Uterus (tissue), 4 donors: ENCODE data around the gene HSPBP1. TPM values are rescaled to one million over a fixed set of nuclear protein-coding genes. Genes with fewer than 3 reads are reported as not detected.

Source experiments
- DNase-seq, 2 donors: peaks; one replicate each; pipeline ENCODE4 v3.0.0-alpha.2; 2019 to 2020
- H3K27ac ChIP-seq, 2 donors: fragments of 200-600 bp; sonication (generic); 1 replicate in 1 of 2; 2 replicates in 1 of 2; pipeline ENCODE4 v1.5.1; 2016 to 2018
- H3K27me3 ChIP-seq, 2 donors: fragments of 200-600 bp; sonication (generic); one replicate each; pipeline ENCODE4 v1.5.1; 2018 to 2019; ENCODE audit warnings: control low read depth in 1 of 2
- H3K36me3 ChIP-seq, 2 donors: fragments of 200-600 bp; sonication (generic); one replicate each; pipeline ENCODE4 v1.5.1; 2019; ENCODE audit warnings: control low read depth in 1 of 2
- H3K4me1 ChIP-seq, 2 donors: fragments of 200-600 bp; sonication (generic); one replicate each; pipeline ENCODE4 v1.5.1; 2018 to 2019; ENCODE audit warnings: control low read depth in 1 of 2
- H3K4me3 ChIP-seq, 2 donors: fragments of 200-600 bp; sonication (generic); 1 replicate in 1 of 2; 2 replicates in 1 of 2; pipeline ENCODE4 v1.5.1; 2018 to 2019; ENCODE audit warnings: mild to moderate bottlenecking in 1 of 2
- H3K9me3 ChIP-seq, 2 donors: fragments of 200-600 bp; sonication (generic); one replicate each; pipeline ENCODE4 v1.5.1; 2019; ENCODE audit warnings: control low read depth in 1 of 2
- CTCF ChIP-seq, 4 experiments: fragments of 200-600 bp in 2 of 4; fragments of 450-650 bp in 2 of 4; sonication (generic) in 2 of 4; IDR thresholded peaks; one replicate each; pipeline ENCODE4 v1.5.1; 2016 to 2019; ENCODE audit warnings: antibody characterized with exemption in 4 of 4, mild to moderate bottlenecking in 2 of 4, moderate library complexity in 1 of 4
- POLR2A ChIP-seq, 2 donors: fragments of 450-650 bp; IDR thresholded peaks; one replicate each; pipeline ENCODE4 v1.6.1; 2016; ENCODE audit warnings: antibody characterized with exemption in 2 of 2, mild to moderate bottlenecking in 1 of 2, moderate library complexity in 1 of 2
- intact Hi-C: fragments of 100-400 bp; cut with DNase I; formaldehyde crosslinking; loops from one replicate; pipeline ENCODE4 v1.15.1; 2023; ENCODE audit warnings: low total_unique reads
- microRNA-seq: library from miRNA; unstranded; fragments of <30 nt; microRNA quantifications from one replicate; pipeline ENCODE4, GENCODE V29; 2016; ENCODE audit warnings: borderline microRNAs expressed, borderline replicate concordance
- small RNA-seq: library from RNA; depleted of rRNA; stranded (forward); fragments of <200 nt; gene quantifications from one replicate; pipeline ENCODE3, GENCODE V24; 2016
- total RNA-seq, 4 donors: library from RNA; depleted of rRNA in 3 of 4; stranded (reverse); fragments of >200 nt in 3 of 4; gene quantifications; one replicate each; pipeline versions ENCODE4 v1.1.0 to v1.2.4, GENCODE V29; 2014 to 2023
- donor health status: DM: yes; HTN: yes; CAD: no.

Gene HSPBP1
- total RNA-seq, 4 donors from 2014 or later = 1.3 to 37.4 (median 25.6) TPM

DNA sequence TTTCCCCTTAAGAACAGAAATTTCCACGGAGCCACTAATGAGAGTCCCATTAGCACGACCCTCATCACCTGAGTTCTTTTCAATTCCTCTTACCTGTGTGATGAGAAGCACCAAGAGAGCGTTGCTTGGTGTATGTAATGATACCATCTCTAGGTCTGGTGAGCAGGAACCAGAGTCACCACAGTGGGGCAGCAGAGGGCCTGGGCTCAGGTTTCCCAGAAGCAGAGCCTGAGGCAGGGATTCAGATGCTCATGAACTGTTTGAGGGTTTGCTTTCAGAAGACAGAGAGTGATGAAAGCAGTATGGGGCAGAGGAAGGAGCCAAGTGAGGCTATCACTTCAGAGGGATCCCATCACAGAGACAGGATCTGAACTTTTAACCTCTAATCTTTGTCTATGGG is 67.5 kb downstream of the HSPBP1 start:
- TF ChIP-seq CTCF (IDR thresholded peaks at IDR 0.05) (no peak), POLR2A (IDR thresholded peaks at IDR 0.05) (no peak)
- Histone ChIP-seq H3K4me1 (no peaks in the 10 kb centered on the region), H3K4me3 (no peak overlapping the region), H3K27ac (no peak overlapping the region), H3K27me3 (no peaks in the 10 kb centered on the region), H3K36me3 (no peaks in the 10 kb centered on the region), H3K9me3 (peaks cover 0 to 6% of the 10 kb centered on the region in 2 donors)
- intact Hi-C loops = no loop called here
- no peak for DNase-seq

Small RNAs within 50 kb of the gene (microRNA-seq; reads per million reads assigned to microRNA genes)
- not detected for gene MIR6802
- 6.4 reads per million, percentile 11 among the genes with 10 or more reads in this experiment for gene MIR6803
- not detected for gene MIR6804

Small RNAs within 50 kb of the gene (small RNA-seq; reads per million reads assigned to genes)
- not detected for gene MIR6802
- not detected for gene MIR6803
- not detected for gene MIR6804

Other genes with a start within 250 kb of the HSPBP1 start
- gene GP6, start 241.8 kb downstream of the HSPBP1 start, total RNA-seq = under 1 TPM in 2 of 4 donors, not detected in 2; 0.28 to 0.85 TPM
- gene RDH13, start 217.0 kb downstream of the HSPBP1 start, total RNA-seq = 10 to 100 TPM in 3 of 4 donors, 1 to 10 TPM in 1; 2.6 to 48.7 (median 17.1) TPM
- gene EPS8L1, start 204.2 kb downstream of the HSPBP1 start, total RNA-seq = 10 to 100 TPM in 1 of 4 donors, 1 to 10 TPM in 2, not detected in 1; 4.2 to 22.4 (median 5.6) TPM
- gene PPP1R12C, start 162.5 kb downstream of the HSPBP1 start, total RNA-seq = 100 to 1,000 TPM in 2 of 4 donors, 10 to 100 TPM in 2; 43.5 to 288 (median 116) TPM
- gene TNNT1, start 130.9 kb downstream of the HSPBP1 start, total RNA-seq = 1 to 10 TPM in 2 of 4 donors, not detected in 2; 2.5 to 9.3 TPM
- gene TNNI3, start 122.4 kb downstream of the HSPBP1 start, total RNA-seq = 1 to 10 TPM in 1 of 4 donors, under 1 TPM in 1, not detected in 2; 0.55 to 3.3 TPM
- gene DNAAF3, start 113.5 kb downstream of the HSPBP1 start, total RNA-seq = 1 to 10 TPM in 3 of 4 donors, not detected in 1; 3.1 to 4.4 (median 3.9) TPM
- gene SYT5, start 99.8 kb downstream of the HSPBP1 start, total RNA-seq = under 1 TPM in 1 of 4 donors, not detected in 3; 0.35 TPM
- 1 to 10 TPM in 2 of 4 donors, under 1 TPM in 1, not detected in 1; 0.29 to 3.8 (median 3.2) TPM for gene PTPRH, start 70.6 kb downstream of the HSPBP1 start, total RNA-seq
- 1 to 10 TPM in 3 of 4 donors, not detected in 1; 1.8 to 7.9 (median 2.4) TPM for gene TMEM86B, start 51.3 kb downstream of the HSPBP1 start, total RNA-seq
- 10 to 100 TPM in 2 of 4 donors, 1 to 10 TPM in 2; 5.6 to 70.4 (median 16.3) TPM for gene PPP6R1, start 21.1 kb downstream of the HSPBP1 start, total RNA-seq
- gene BRSK1, start 3.9 kb upstream of the HSPBP1 start, total RNA-seq = 10 to 100 TPM in 2 of 4 donors, 1 to 10 TPM in 1, not detected in 1; 4.1 to 17.1 (median 12.0) TPM
- gene TMEM150B, start 45.2 kb upstream of the HSPBP1 start, total RNA-seq = 1 to 10 TPM in 1 of 4 donors, not detected in 3; 2.6 TPM
- gene KMT5C, start 59.8 kb upstream of the HSPBP1 start, total RNA-seq = 10 to 100 TPM; 12.4 to 65.6 (median 15.9) TPM
- gene COX6B2, start 74.6 kb upstream of the HSPBP1 start, total RNA-seq = 1 to 10 TPM in 1 of 4 donors, under 1 TPM in 1, not detected in 2; 0.14 to 4.6 TPM
- under 1 TPM in 1 of 4 donors, not detected in 3; 0.18 TPM for gene GARIN5B, start 83.2 kb upstream of the HSPBP1 start, total RNA-seq
- gene IL11, start 90.4 kb upstream of the HSPBP1 start, total RNA-seq = 1 to 10 TPM in 1 of 4 donors, not detected in 3; 1.6 TPM
- 1 to 10 TPM in 1 of 4 donors, not detected in 3; 1.1 TPM for gene TMEM190, start 96.7 kb upstream of the HSPBP1 start, total RNA-seq
- 1 to 10 TPM in 1 of 4 donors, under 1 TPM in 1, not detected in 2; 0.83 to 2.3 TPM for gene TMEM238, start 104.2 kb upstream of the HSPBP1 start, total RNA-seq
- gene RPL28, start 105.8 kb upstream of the HSPBP1 start, total RNA-seq = 1,000 to 10,000 TPM in 1 of 4 donors, 100 to 1,000 TPM in 2, 10 to 100 TPM in 1; 20.7 to 1,084 (median 431) TPM
- 100 to 1,000 TPM in 1 of 4 donors, 10 to 100 TPM in 2, 1 to 10 TPM in 1; 3.2 to 141 (median 21.5) TPM for gene UBE2S, start 127.7 kb upstream of the HSPBP1 start, total RNA-seq
- gene SHISA7, start 163.2 kb upstream of the HSPBP1 start, total RNA-seq = not detected
- gene ISOC2, start 181.5 kb upstream of the HSPBP1 start, total RNA-seq = 10 to 100 TPM in 3 of 4 donors, 1 to 10 TPM in 1; 1.2 to 78.6 (median 23.8) TPM
- gene C19orf85, start 184.6 kb upstream of the HSPBP1 start, total RNA-seq = not detected
- gene ZNF628, start 196.5 kb upstream of the HSPBP1 start, total RNA-seq = 10 to 100 TPM in 2 of 4 donors, 1 to 10 TPM in 1, not detected in 1; 1.0 to 29.5 (median 11.9) TPM
- gene NAT14, start 205.1 kb upstream of the HSPBP1 start, total RNA-seq = 10 to 100 TPM; 16.8 to 44.3 (median 19.6) TPM
- 10 to 100 TPM in 3 of 4 donors, 1 to 10 TPM in 1; 5.0 to 50.8 (median 36.0) TPM for gene SSC5D, start 208.3 kb upstream of the HSPBP1 start, total RNA-seq